Measurements from ENCODE around the gene LRRC7.

Gene LRRC7

GRCh38 chr1:69572921-69573320, 5.2 kb downstream of the LRRC7 start:
- no peaks in the 10 kb centered on the region for H3K9me2 ChIP-seq (ENCODE audit: low read depth, low read length)
- H3K79me2 ChIP-seq (ENCODE audit: insufficient read depth, low read length) = no peaks in the 10 kb centered on the region
- no peak overlapping the region for H2AFZ ChIP-seq (ENCODE audit: low read length)
- H3K4me2 ChIP-seq (ENCODE audit: low read length) = no peak overlapping the region
- no peak overlapping the region for H3K27ac ChIP-seq (ENCODE audit: low read depth, low read length, poor library complexity, severe bottlenecking)
- H3K9me3 ChIP-seq (ENCODE audit: low read length) = no peaks in the 10 kb centered on the region
- no peaks in the 10 kb centered on the region for H3K4me1 ChIP-seq (ENCODE audit: insufficient read depth, low read length, severe bottlenecking)
- H4K20me1 ChIP-seq (ENCODE audit: insufficient read depth, low read length) = no peaks in the 10 kb centered on the region
- H3K36me3 ChIP-seq (ENCODE audit: insufficient read depth, low read length) = no peaks in the 10 kb centered on the region
- H3K4me3 ChIP-seq (ENCODE audit: low read depth, low read length, poor library complexity, severe bottlenecking) = no peak overlapping the region
- no peaks in the 10 kb centered on the region for H3K27me3 ChIP-seq (ENCODE audit: insufficient read depth, low read length)
- no peak overlapping the region for H3K9ac ChIP-seq (ENCODE audit: low read length)
- TF ChIP-seq EZH2 (IDR thresholded peaks at IDR 0.05; ENCODE audit: borderline replicate concordance, low read length) (no peak), CTCF (IDR thresholded peaks at IDR 0.05; ENCODE audit: low read length) (no peak)
- H3F3A ChIP-seq (ENCODE audit: insufficient read depth, low read length) = no peaks in the 10 kb centered on the region

- no peaks in the 10 kb centered on the region for H3K9me2 ChIP-seq (ENCODE audit: low read depth, low read length)
- H2AFZ ChIP-seq (ENCODE audit: low read length) = no peak overlapping the region
- H3F3A ChIP-seq (ENCODE audit: insufficient read depth, low read length) = no peaks in the 10 kb centered on the region
- H3K4me1 ChIP-seq (ENCODE audit: insufficient read depth, low read length, severe bottlenecking) = no peaks in the 10 kb centered on the region
- H4K20me1 ChIP-seq (ENCODE audit: insufficient read depth, low read length) = no peaks in the 10 kb centered on the region
- H3K4me3 ChIP-seq (ENCODE audit: low read depth, low read length, poor library complexity, severe bottlenecking) = no peak overlapping the region
- no peaks in the 10 kb centered on the region for H3K36me3 ChIP-seq (ENCODE audit: insufficient read depth, low read length)
- no peaks in the 10 kb centered on the region for H3K9me3 ChIP-seq (ENCODE audit: low read length)
- no peak overlapping the region for H3K9ac ChIP-seq (ENCODE audit: low read length)
- TF ChIP-seq CTCF (IDR thresholded peaks at IDR 0.05; ENCODE audit: low read length) (no peak), EZH2 (IDR thresholded peaks at IDR 0.05; ENCODE audit: borderline replicate concordance, low read length) (no peak)
- H3K79me2 ChIP-seq (ENCODE audit: insufficient read depth, low read length) = no peaks in the 10 kb centered on the region
- H3K27ac ChIP-seq (ENCODE audit: low read depth, low read length, poor library complexity, severe bottlenecking) = no peak overlapping the region
- no peak overlapping the region for H3K4me2 ChIP-seq (ENCODE audit: low read length)
- H3K27me3 ChIP-seq (ENCODE audit: insufficient read depth, low read length) = no peaks in the 10 kb centered on the region
Observed at GRCh38 chr1:69573911-69574310, 6.2 kb downstream of the LRRC7 start.

GRCh38 chr1:69585666-69586065, 17.9 kb downstream of the LRRC7 start:
- Histone ChIP-seq H3F3A (ENCODE audit: insufficient read depth, low read length) (no peaks in the 10 kb centered on the region), H2AFZ (ENCODE audit: low read length) (no peak overlapping the region), H3K9me3 (ENCODE audit: low read length) (no peaks in the 10 kb centered on the region), H3K4me2 (ENCODE audit: low read length) (no peak overlapping the region), H3K27ac (ENCODE audit: low read depth, low read length, poor library complexity, severe bottlenecking) (no peak overlapping the region), H3K4me3 (ENCODE audit: low read depth, low read length, poor library complexity, severe bottlenecking) (no peak overlapping the region), H3K9me2 (ENCODE audit: low read depth, low read length) (no peaks in the 10 kb centered on the region), H4K20me1 (ENCODE audit: insufficient read depth, low read length) (no peaks in the 10 kb centered on the region), H3K79me2 (ENCODE audit: insufficient read depth, low read length) (no peaks in the 10 kb centered on the region), H3K36me3 (ENCODE audit: insufficient read depth, low read length) (no peaks in the 10 kb centered on the region), H3K4me1 (ENCODE audit: insufficient read depth, low read length, severe bottlenecking) (no peaks in the 10 kb centered on the region), H3K27me3 (ENCODE audit: insufficient read depth, low read length) (no peaks in the 10 kb centered on the region), H3K9ac (ENCODE audit: low read length) (no peak overlapping the region)
- TF ChIP-seq CTCF (IDR thresholded peaks at IDR 0.05; ENCODE audit: low read length) (no peak), EZH2 (IDR thresholded peaks at IDR 0.05; ENCODE audit: borderline replicate concordance, low read length) (no peak)
